Psoas muscle (tissue), 7 donors: ENCODE data around the gene SLX1A. TPM values are rescaled to one million over a fixed set of nuclear protein-coding genes. Genes with fewer than 3 reads are reported as not detected.

Source experiments
- polyA plus RNA-seq, 3 donors: library from polyadenylated mRNA; stranded (reverse); fragments of 200-250 nt; gene quantifications; one replicate each; pipeline ENCODE4 v1.2.3, GENCODE V29; 2013
- total RNA-seq, 4 donors: library from RNA; stranded (reverse); fragmentation: NEBNext Ultra II Directional in 2 of 4; extraction: Animal tissue kit (Norgen Biotek cat#: 25700) in 2 of 4; gene quantifications; one replicate each; pipeline versions ENCODE4 v1.2.1 to v1.2.4, GENCODE V29; 2021 to 2023
- donor health status: healthy with polysubstance abuse.
- donor health status: DM: no; HTN: no; CAD: no; lungs with moderate emphysema.
- donor health status: Bipolar disorder and iron deficiency.
- donor health status: healthy.
- donor health status: DM: no; HTN: no; CAD: no.
- donor health status: DM: no; HTN: no; CAD: no.
- donor health status: DM: yes; HTN: yes; CAD: no.

Gene SLX1A
- total and polyA plus RNA-seq, 7 donors: 9.2 to 45.2 (median 34.5) TPM

Other genes with a start within 250 kb of the SLX1A start
- 10 to 100 TPM; 39.6 to 64.5 (median 50.3) TPM for gene TMEM219, start 231.8 kb upstream of the SLX1A start, total RNA-seq
- gene TMEM219, start 231.8 kb upstream of the SLX1A start, polyA plus RNA-seq: 10 to 100 TPM; 53.7 to 80.7 (median 60.4) TPM
- 10 to 100 TPM; 18.6 to 28.6 (median 22.0) TPM for gene TAOK2, start 220.0 kb upstream of the SLX1A start, total RNA-seq
- gene TAOK2, start 220.0 kb upstream of the SLX1A start, polyA plus RNA-seq: 10 to 100 TPM; 15.7 to 30.2 (median 21.8) TPM
- 10 to 100 TPM; 18.9 to 22.0 (median 20.7) TPM for gene HIRIP3, start 198.3 kb upstream of the SLX1A start, total RNA-seq
- 10 to 100 TPM; 18.5 to 62.5 (median 23.1) TPM for gene HIRIP3, start 198.3 kb upstream of the SLX1A start, polyA plus RNA-seq
- 10 to 100 TPM; 30.5 to 43.3 (median 34.1) TPM for gene INO80E, start 197.6 kb upstream of the SLX1A start, total RNA-seq
- gene INO80E, start 197.6 kb upstream of the SLX1A start, polyA plus RNA-seq: 10 to 100 TPM; 59.8 to 86.9 (median 77.3) TPM
- under 1 TPM in 2 of 4 donors, not detected in 2; 0.11 to 0.51 TPM for gene DOC2A, start 182.8 kb upstream of the SLX1A start, total RNA-seq
- gene DOC2A, start 182.8 kb upstream of the SLX1A start, polyA plus RNA-seq: under 1 TPM; 0.13 to 0.20 (median 0.15) TPM
- gene C16orf92, start 170.7 kb upstream of the SLX1A start, total RNA-seq: not detected
- gene C16orf92, start 170.7 kb upstream of the SLX1A start, polyA plus RNA-seq: not detected
- 1 to 10 TPM in 1 of 4 donors, under 1 TPM in 3; 0.17 to 1.9 (median 0.23) TPM for gene TLCD3B, start 162.6 kb upstream of the SLX1A start, total RNA-seq
- gene TLCD3B, start 162.6 kb upstream of the SLX1A start, polyA plus RNA-seq: under 1 TPM; 0.13 to 0.62 (median 0.17) TPM
- gene ALDOA, start 128.1 kb upstream of the SLX1A start, total RNA-seq: 1,000 to 10,000 TPM; 5,088 to 7,531 (median 6,001) TPM
- over 10,000 TPM in 1 of 3 donors, 1,000 to 10,000 TPM in 2; 4,532 to 12,458 (median 6,880) TPM for gene ALDOA, start 128.1 kb upstream of the SLX1A start, polyA plus RNA-seq
- 10 to 100 TPM; 38.1 to 64.5 (median 58.5) TPM for gene PPP4C, start 117.9 kb upstream of the SLX1A start, total RNA-seq
- 100 to 1,000 TPM in 2 of 3 donors, 10 to 100 TPM in 1; 79.1 to 172 (median 130) TPM for gene PPP4C, start 117.9 kb upstream of the SLX1A start, polyA plus RNA-seq
- gene TBX6, start 102.0 kb upstream of the SLX1A start, total RNA-seq: 1 to 10 TPM in 1 of 4 donors, under 1 TPM in 3; 0.32 to 1.0 (median 0.51) TPM
- 1 to 10 TPM in 2 of 3 donors, under 1 TPM in 1; 0.76 to 1.6 (median 1.5) TPM for gene TBX6, start 102.0 kb upstream of the SLX1A start, polyA plus RNA-seq
- gene YPEL3, start 97.7 kb upstream of the SLX1A start, total RNA-seq: 100 to 1,000 TPM in 1 of 4 donors, 10 to 100 TPM in 3; 47.1 to 156 (median 60.2) TPM
- 10 to 100 TPM; 24.8 to 96.2 (median 81.4) TPM for gene YPEL3, start 97.7 kb upstream of the SLX1A start, polyA plus RNA-seq
- gene GDPD3, start 80.3 kb upstream of the SLX1A start, total RNA-seq: 1 to 10 TPM in 2 of 4 donors, under 1 TPM in 2; 0.56 to 3.1 (median 1.3) TPM
- under 1 TPM; 0.48 to 0.91 (median 0.89) TPM for gene GDPD3, start 80.3 kb upstream of the SLX1A start, polyA plus RNA-seq
- 10 to 100 TPM; 37.2 to 45.2 (median 41.0) TPM for gene MAPK3, start 70.7 kb upstream of the SLX1A start, total RNA-seq
- gene MAPK3, start 70.7 kb upstream of the SLX1A start, polyA plus RNA-seq: 10 to 100 TPM; 25.6 to 53.0 (median 48.7) TPM
- 1 to 10 TPM; 4.0 to 6.8 (median 6.3) TPM for gene CORO1A, start 10.3 kb upstream of the SLX1A start, total RNA-seq
- 1 to 10 TPM; 2.7 to 6.5 (median 3.0) TPM for gene CORO1A, start 10.3 kb upstream of the SLX1A start, polyA plus RNA-seq
- 10 to 100 TPM; 54.0 to 69.1 (median 60.3) TPM for gene BOLA2B, start 209 bp upstream of the SLX1A start, total RNA-seq
- gene BOLA2B, start 209 bp upstream of the SLX1A start, polyA plus RNA-seq: 100 to 1,000 TPM; 177 to 700 (median 243) TPM
- 1 to 10 TPM; 4.2 to 5.5 (median 4.7) TPM for gene SULT1A3, start 5.4 kb downstream of the SLX1A start, total RNA-seq
- 1 to 10 TPM; 2.7 to 4.6 (median 3.4) TPM for gene SULT1A3, start 5.4 kb downstream of the SLX1A start, polyA plus RNA-seq
- gene NPIPB13, start 54.6 kb downstream of the SLX1A start, total RNA-seq: 1 to 10 TPM; 3.0 to 6.5 (median 5.0) TPM
- 1 to 10 TPM; 1.8 to 2.2 (median 2.0) TPM for gene NPIPB13, start 54.6 kb downstream of the SLX1A start, polyA plus RNA-seq
- gene CD2BP2, start 161.4 kb downstream of the SLX1A start, total RNA-seq: 10 to 100 TPM; 38.9 to 65.0 (median 49.6) TPM
- 10 to 100 TPM; 31.0 to 61.8 (median 55.6) TPM for gene CD2BP2, start 161.4 kb downstream of the SLX1A start, polyA plus RNA-seq
- 10 to 100 TPM; 30.1 to 50.0 (median 34.1) TPM for gene TBC1D10B, start 176.6 kb downstream of the SLX1A start, total RNA-seq
- 10 to 100 TPM; 24.5 to 45.0 (median 26.4) TPM for gene TBC1D10B, start 176.6 kb downstream of the SLX1A start, polyA plus RNA-seq
- 1,000 to 10,000 TPM; 1,414 to 6,743 (median 2,777) TPM for gene MYL11, start 180.9 kb downstream of the SLX1A start, total RNA-seq
- gene MYL11, start 180.9 kb downstream of the SLX1A start, polyA plus RNA-seq: 1,000 to 10,000 TPM in 2 of 3 donors, 100 to 1,000 TPM in 1; 636 to 4,264 (median 2,548) TPM
- 1 to 10 TPM in 2 of 4 donors, under 1 TPM in 2; 0.34 to 1.8 (median 0.90) TPM for gene SEPTIN1, start 188.7 kb downstream of the SLX1A start, total RNA-seq
- gene SEPTIN1, start 188.7 kb downstream of the SLX1A start, polyA plus RNA-seq: under 1 TPM; 0.22 to 0.51 (median 0.28) TPM
- 1 to 10 TPM; 2.8 to 7.8 (median 5.6) TPM for gene ZNF48, start 201.5 kb downstream of the SLX1A start, total RNA-seq
- 1 to 10 TPM; 2.3 to 7.4 (median 3.2) TPM for gene ZNF48, start 201.5 kb downstream of the SLX1A start, polyA plus RNA-seq
- gene ZNF771, start 213.7 kb downstream of the SLX1A start, total RNA-seq: 10 to 100 TPM in 2 of 4 donors, 1 to 10 TPM in 2; 4.8 to 14.6 (median 9.1) TPM
- 1 to 10 TPM; 5.3 to 7.4 (median 5.4) TPM for gene ZNF771, start 213.7 kb downstream of the SLX1A start, polyA plus RNA-seq
- 10 to 100 TPM; 23.3 to 54.4 (median 33.9) TPM for gene DCTPP1, start 236.2 kb downstream of the SLX1A start, total RNA-seq
- gene DCTPP1, start 236.2 kb downstream of the SLX1A start, polyA plus RNA-seq: 10 to 100 TPM; 42.2 to 84.2 (median 52.7) TPM